ENCODE data around the gene FMNL3. TPM values are rescaled to one million over a fixed set of nuclear protein-coding genes. Genes with fewer than 3 reads are reported as not detected.

Gene FMNL3
- total RNA-seq, 1 donor from 2014 or later, result 84.3 TPM

DNA sequence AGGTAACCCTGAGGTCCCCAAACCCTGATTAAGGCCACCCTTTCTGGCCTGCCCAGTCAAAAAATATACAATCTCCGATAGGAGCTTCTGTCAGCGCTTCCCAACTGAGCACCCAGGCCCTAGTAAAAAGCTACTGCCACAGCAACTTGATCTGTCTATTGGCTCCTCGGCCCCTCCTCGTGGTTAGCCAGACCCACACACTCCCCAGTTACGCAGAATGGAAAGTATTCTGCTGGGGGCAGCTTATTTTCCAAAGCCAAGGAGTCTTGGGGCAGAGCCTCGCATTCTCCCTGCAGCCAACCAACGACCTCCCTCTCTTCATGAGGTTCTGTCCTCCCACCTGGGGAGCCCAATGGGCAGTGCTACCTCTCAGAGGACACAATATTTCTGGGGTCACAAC, 32.1 kb downstream of the FMNL3 start:
- POLR2A ChIA-PET, result interaction anchor here (0.6 to 20.3 kb wide), 5 partner anchors 8 to 29 kb away, joined by 8 to 265 read pairs (median 16); partner anchors contain the start of gene FMNL3
- Mint-ChIP-seq H3K36me3 (ENCODE audit: low read depth) (no peaks in the 10 kb centered on the region), H3K4me3 (no peak overlapping the region), H3K27ac (peak overlapping the region; percentile 95), H3K9me3 (no peaks in the 10 kb centered on the region), H3K27me3 (no peaks in the 10 kb centered on the region), H3K4me1 (peaks cover 78% of the 10 kb centered on the region)
- intact Hi-C loops (cut with micrococcal nuclease), result no loop called here
- DNase-seq, result no peak
- TF ChIP-seq, protein P1, sequence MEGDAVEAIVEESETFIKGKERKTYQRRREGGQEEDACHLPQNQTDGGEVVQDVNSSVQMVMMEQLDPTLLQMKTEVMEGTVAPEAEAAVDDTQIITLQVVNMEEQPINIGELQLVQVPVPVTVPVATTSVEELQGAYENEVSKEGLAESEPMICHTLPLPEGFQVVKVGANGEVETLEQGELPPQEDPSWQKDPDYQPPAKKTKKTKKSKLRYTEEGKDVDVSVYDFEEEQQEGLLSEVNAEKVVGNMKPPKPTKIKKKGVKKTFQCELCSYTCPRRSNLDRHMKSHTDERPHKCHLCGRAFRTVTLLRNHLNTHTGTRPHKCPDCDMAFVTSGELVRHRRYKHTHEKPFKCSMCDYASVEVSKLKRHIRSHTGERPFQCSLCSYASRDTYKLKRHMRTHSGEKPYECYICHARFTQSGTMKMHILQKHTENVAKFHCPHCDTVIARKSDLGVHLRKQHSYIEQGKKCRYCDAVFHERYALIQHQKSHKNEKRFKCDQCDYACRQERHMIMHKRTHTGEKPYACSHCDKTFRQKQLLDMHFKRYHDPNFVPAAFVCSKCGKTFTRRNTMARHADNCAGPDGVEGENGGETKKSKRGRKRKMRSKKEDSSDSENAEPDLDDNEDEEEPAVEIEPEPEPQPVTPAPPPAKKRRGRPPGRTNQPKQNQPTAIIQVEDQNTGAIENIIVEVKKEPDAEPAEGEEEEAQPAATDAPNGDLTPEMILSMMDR (IDR thresholded peaks at IDR 0.05), result no peak
- ATAC-seq (ENCODE audit: low read depth), result no peak
- CTCF ChIA-PET, result interaction anchor here (1.0 to 2.3 kb wide), 4 partner anchors 14 to 33 kb away, joined by 3 to 8 read pairs (median 6); no protein-coding TSS in a partner anchor

DNA sequence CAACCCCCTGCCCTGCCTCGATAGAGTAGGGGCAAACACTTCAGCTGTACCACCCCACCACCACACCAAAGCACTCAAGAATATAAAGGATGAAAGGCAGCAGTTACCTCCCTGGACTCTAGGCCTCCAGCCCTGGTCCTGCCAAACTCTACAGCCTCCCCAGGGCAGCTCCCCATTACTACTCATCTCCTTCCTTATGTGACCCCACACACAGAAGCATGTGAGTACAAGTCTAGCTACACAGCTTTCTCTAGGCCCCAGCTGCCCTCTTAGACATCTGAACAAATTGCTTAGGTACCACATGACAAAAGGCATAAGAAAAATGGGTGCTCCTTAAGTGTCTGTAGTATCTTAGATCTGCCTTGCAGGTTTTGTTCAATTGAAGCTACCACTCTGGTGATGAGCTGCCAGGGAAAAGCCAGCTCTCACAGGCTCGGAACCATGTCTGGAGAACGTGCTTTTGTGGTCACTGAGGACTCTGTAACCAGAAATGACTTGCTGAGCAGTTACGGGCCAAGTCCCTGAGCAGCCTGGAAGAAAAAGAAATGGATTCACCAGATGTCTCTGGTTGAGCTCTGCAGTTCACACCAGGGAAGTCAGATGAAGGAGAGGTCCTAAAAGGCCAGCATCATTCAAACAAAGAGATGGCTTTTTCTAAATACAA, 32.8 kb downstream of the FMNL3 start:
- Mint-ChIP-seq H3K27me3 (no peaks in the 10 kb centered on the region), H3K27ac (peak overlapping the region; percentile 95), H3K4me1 (peaks cover 84% of the 10 kb centered on the region), H3K9me3 (no peaks in the 10 kb centered on the region), H3K36me3 (ENCODE audit: low read depth) (no peaks in the 10 kb centered on the region), H3K4me3 (peak overlapping the region; percentile 6)
- ChIA-PET CTCF (interaction anchor here (0.8 to 2.3 kb wide), 4 partner anchors 15 to 34 kb away, joined by 3 to 8 read pairs (median 6); no protein-coding TSS in a partner anchor), POLR2A (interaction anchor here (2.3 to 20.3 kb wide), 5 partner anchors 9 to 67 kb away, joined by 11 to 265 read pairs (median 16); partner anchors contain the start of genes FMNL3 and TMBIM6)
- TF ChIP-seq, protein P1 (IDR thresholded peaks at IDR 0.05), result no peak
- intact Hi-C loops (cut with micrococcal nuclease), result no loop called here
- ATAC-seq (ENCODE audit: low read depth) (no peak), DNase-seq (no peak)

DNA sequence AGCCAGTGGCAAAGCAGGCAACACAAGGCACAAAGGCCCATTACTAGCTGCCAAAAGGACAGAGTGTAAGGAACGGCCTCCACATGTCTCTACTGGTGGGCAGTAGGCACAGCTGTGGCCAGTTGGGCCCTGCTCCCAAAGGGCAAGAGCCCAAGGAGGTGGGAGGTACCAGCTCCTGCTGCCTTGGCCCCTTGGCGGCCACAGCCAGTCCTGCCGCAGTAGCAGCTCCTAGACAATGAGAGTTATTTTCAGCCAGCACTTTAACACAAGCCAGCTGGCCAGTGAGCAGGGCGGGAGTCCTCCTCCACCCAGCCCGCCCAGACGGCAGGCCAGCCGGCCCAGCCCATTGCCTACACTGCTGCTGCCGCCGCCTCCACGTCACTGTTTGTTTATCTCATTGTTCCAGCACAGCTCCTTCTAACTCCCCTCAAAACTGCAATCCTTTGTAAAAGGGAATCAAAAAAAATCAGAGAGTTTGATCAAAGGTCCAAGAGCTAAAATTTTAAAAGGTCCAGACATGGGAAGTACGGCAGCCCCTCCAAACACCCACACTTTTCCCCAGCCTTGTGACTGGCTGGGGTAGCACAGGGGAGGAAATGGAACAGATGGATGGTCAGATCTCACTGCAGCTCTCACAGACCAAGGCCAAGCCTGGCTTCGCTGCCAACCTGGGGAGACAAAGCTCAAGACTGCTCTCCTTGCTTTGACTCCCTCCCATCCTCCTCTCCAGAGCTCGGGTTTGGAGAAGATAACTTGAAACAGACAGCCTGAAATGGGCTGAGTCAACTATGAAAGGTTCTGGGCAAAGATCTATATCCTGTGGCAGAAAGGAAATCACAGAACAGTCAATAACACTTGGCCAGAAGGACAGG, 33.5 kb downstream of the FMNL3 start:
- TF ChIP-seq, protein P1 (IDR thresholded peaks at IDR 0.05), result no peak
- intact Hi-C loops (cut with micrococcal nuclease), result no loop called here
- Mint-ChIP-seq H3K4me3 (peak overlapping the region; percentile 52), H3K9me3 (no peaks in the 10 kb centered on the region), H3K36me3 (ENCODE audit: low read depth) (no peaks in the 10 kb centered on the region), H3K27ac (peak overlapping the region; percentile 95), H3K27me3 (no peaks in the 10 kb centered on the region), H3K4me1 (peaks cover 85% of the 10 kb centered on the region)
- POLR2A ChIA-PET, result interaction anchor here (1.4 to 20.3 kb wide), 6 partner anchors 10 to 68 kb away, joined by 11 to 265 read pairs (median 16); partner anchors contain the start of genes FMNL3 and TMBIM6
- no peak for DNase-seq
- ATAC-seq (ENCODE audit: low read depth), result no peak
- CTCF ChIA-PET, result interaction anchor here (0.8 to 2.3 kb wide), 5 partner anchors 15 to 35 kb away, joined by 3 to 8 read pairs (median 6); no protein-coding TSS in a partner anchor

DNA sequence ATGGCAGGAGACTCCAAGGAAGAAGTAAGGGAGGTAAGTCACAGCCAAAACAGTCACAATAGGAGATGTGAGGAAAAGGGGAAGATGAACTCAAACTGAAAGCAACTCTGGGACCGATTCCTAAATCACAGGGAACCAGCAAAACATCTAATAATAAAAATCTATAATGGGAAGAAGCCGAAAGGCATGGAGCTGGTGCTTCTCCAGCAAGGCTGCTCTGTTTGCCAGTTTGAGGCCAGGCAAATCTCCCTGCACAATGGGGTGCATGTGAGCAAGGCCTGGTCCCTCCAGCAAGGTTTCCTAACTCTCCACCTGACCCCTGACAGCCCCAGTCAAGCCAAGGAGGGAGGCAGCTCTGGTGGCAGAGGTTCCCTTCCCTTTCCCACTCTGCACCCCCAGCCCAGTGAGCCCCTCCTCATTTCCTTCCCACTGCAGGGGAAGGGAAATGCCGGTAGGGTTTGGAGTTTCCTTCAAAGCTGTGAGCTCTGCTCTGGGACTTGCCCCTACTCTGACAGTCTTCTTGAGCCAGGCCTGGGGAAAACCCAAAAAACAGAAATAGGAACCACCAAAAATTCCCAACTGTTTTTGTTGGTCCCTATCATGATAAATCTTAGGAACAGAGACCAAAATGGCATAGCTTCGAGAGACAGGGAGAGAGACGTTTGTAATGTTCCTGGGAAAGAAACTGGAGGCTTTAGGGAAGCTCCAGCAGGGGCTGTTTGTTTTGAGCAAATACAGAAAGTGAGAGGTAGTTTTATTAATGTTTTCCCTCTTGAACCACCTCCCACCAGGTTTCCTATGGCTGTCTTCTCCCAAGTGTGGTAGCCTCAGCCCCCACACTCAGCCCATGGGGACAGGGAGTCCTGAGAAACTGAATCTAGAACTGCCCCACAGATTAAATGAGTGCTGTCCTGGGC, 34.6 kb downstream of the FMNL3 start:
- ChIA-PET CTCF (interaction anchor here (0.8 to 1.4 kb wide), 4 partner anchors 10 to 37 kb away, joined by 3 to 4 read pairs (median 4); no protein-coding TSS in a partner anchor), POLR2A (interaction anchor here (0.6 to 20.3 kb wide), 11 partner anchors 8 to 412 kb away, joined by 3 to 265 read pairs (median 11); partner anchors contain the start of genes FMNL3 and TMBIM6)
- DNase-seq (no peak), ATAC-seq (ENCODE audit: low read depth) (peak; percentile 8)
- H3K27ac Mint-ChIP-seq, result peak overlapping the region; percentile 95
- H3K36me3 Mint-ChIP-seq (ENCODE audit: low read depth), result peaks cover 7% of the 10 kb centered on the region
- H3K9me3 Mint-ChIP-seq, result no peaks in the 10 kb centered on the region
- no peaks in the 10 kb centered on the region for H3K27me3 Mint-ChIP-seq
- TF ChIP-seq, protein P1 (IDR thresholded peaks at IDR 0.05), result no peak
- H3K4me3 Mint-ChIP-seq, result peak overlapping the region; percentile 52
- peaks cover 96% of the 10 kb centered on the region for H3K4me1 Mint-ChIP-seq
- intact Hi-C loops (cut with micrococcal nuclease), result no loop called here

Data from activated B cell treated with CpG ODN at 0.5 μM for 24 hours (primary cell).